Inflammatory macrophage treated with lipopolysaccharide for 1 hour (primary cell): ENCODE measurements around the gene ARHGAP45.

Experiments
- DNase-seq, 2 donors: peaks; one replicate each; pipeline ENCODE4 v3.0.0-alpha.2; 2020 to 2022

Gene ARHGAP45

DNA sequence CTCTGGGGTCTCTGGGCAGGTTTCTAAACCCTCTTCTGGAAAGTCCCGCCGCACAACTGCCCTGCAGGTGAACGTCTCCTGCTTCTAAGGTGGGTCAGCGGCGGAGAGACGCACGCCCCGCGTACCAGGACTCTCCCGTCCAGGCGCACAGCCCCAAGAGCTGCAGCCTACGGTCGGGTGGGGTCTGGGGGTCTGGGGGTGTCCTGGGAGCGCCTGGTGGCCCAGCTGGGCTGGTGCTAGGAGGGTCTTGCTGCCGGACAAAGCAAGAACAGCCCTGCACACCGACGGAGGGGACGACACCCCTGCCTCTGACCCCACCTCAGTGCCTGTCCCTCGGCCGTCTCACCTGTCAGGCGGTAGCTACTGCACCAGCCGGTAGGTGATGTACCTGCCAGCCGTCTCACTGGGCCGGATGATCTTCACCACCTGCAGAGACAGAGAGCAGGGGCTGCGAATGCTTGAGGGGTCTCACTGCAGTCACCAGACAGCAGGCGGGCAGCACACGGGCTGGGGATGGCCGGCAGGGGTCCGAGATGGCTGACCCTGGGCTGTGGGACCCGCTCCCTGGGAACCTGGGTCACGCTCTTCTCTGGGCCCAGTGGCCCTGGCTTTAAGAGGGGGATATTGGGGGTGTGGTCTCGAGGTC is 22.3 kb downstream of the ARHGAP45 start:
- DNase-seq = no peak

- no peak for DNase-seq
Measured at GRCh38 chr19:1089891-1090290, 22.9 kb downstream of the ARHGAP45 start.

- no peak for DNase-seq
Measured at GRCh38 chr19:1090731-1091543, 24.0 kb downstream of the ARHGAP45 start.

- DNase-seq = no peak
Measured at GRCh38 chr19:1091544-1092175, 24.7 kb downstream of the ARHGAP45 start.

- no peak for DNase-seq
Measured at GRCh38 chr19:1093330-1093729, 26.4 kb downstream of the ARHGAP45 start.

DNA sequence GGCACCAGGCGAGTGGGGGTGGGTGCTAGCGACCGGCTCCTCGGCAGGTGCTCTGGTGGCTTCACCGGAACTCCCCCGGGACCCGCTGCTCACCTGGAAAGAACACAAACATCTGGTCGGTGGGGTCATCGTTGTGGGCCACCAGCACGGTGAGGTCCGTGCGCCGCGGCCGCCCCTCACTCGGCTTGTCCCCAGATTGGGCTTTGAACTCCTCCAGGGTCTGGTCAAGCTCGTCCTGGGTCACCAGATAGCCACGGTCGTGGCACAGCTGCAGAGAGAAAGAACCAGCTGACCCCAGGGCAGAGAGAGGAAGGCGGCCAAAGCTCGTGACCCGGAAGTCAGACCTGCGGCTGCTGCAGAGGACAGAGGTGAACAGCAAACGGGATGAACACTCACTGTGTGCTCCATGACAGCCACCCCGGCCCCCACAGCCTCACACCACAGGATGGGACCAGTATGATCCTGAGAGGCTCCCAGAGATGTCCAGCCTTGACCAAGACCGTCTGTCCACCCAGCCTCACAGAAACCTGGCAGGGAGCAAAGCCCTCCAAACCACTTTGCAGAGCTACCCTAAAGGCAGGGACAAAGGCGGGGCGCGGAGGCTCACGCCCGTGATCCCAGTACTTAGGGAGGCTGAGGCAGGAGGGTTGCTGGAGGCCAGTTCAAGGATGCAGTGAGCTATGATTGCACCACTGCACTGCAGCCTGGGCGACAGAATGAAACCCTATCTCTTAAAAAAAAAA is 27.0 kb downstream of the ARHGAP45 start:
- DNase-seq = no peak

- no peak for DNase-seq
Measured at GRCh38 chr19:1094655-1094977, 27.6 kb downstream of the ARHGAP45 start.

GRCh38 chr19:1094978-1095701 is 28.2 kb downstream of the ARHGAP45 start, which contains the start of gene POLR2E:
Gene POLR2E, minus strand, starts transcription at chr19:1095375. Its CDS starts 60 bp downstream, at chr19:1095315.
- peak; percentile 95 to 99 for DNase-seq

GRCh38 chr19:1097810-1098176 is 30.8 kb downstream of the ARHGAP45 start:
- no peak for DNase-seq

- no peak for DNase-seq
Measured at GRCh38 chr19:1098177-1099051, 31.4 kb downstream of the ARHGAP45 start.

- peak; percentile 54 to 76 for DNase-seq
Measured at GRCh38 chr19:1101337-1101698, 34.4 kb downstream of the ARHGAP45 start.

DNA sequence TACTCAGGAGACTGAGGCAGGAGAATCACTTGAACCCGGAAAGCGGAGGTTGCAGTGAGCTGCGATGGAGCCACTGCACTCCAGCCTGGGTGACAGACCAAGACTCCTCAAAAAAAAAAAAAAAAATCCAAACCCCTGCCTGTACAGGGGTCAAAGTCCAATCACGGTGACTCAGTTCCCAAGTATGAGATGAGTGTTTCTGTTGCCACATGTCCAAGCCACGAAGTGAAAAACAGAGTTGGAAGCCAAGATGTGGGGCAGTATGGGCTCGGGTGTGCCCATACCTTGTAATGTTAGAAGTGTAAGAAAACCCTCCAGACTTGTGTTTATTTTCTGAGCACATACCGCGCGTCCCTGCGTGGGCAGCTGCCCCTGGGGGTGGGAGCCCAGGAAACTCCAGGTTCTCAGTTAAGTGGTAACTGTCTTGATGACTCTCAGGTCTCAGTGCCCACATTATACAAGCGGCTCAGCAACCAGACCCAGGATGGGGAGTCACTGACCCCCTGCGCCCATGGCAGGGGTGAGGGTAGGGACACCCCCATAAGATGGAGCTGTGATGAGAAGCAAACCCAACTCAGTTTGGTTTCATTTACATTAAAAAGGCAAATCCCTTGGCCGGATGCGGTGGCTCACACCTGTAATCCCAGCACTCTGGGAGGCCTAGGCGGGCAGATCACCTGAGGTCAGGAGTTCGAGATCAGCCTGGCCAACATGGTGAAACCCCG is 35.6 kb downstream of the ARHGAP45 start:
- DNase-seq = peak; percentile 68 to 87

DNA sequence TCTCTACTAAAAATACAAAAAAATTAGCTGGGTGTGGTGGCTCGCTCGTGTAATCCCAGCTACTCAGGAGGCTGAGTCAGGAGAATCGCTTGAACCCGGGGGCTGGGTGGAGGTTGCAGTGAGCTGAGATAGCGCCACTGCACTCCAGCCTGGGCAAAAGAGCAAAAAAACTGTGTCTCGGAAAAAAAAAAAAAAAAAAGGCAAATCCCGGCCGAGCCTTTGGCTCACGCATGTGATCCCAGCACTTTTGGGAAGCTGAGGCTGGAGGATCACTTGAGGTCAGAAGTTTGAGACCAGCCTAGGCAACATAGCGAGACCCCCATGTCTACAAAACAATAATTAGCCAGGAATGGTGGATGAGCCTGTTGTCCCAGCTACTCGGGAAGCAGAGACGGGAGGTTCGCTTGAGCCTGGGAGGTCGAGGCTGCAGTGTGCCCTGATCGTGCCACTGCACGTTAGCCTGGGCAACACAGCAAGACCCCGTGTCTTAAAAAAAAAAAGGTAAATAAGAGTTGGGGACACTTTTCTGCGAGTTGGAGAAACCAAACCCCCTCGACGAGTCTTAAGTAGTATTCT is 36.3 kb downstream of the ARHGAP45 start:
- DNase-seq = no peak

DNA sequence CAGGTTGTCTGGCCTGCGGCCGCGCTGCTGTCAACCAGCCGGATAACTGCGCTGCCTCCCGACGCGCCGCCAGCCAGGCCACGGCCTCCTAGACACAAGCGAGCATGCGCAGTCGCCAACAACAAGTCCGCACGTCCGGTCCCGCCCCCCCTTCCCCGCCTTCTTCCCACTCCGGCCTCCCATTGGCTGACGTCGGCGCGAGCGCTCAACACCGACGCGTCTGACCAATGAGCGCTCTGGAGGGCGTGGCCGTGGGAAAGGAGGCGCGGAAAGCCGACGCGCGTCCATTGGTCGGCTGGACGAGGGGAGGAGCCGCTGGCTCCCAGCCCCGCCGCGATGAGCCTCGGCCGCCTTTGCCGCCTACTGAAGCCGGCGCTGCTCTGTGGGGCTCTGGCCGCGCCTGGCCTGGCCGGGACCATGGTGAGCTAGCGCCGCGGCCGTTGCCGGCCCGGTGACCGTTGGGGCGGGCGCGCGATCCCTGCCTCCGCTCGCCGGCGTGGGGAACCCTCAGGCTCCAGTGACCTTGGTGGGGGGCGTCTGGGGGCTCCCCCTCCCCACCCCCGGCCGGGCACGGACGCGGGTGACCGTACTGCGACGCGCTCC is 36.8 kb downstream of the ARHGAP45 start, which contains the start of gene GPX4:
Gene GPX4 (plus strand): TSS at position 287 of the 603 bp plus-strand sequence. CDS start 50 bp downstream, at position 337.
- DNase-seq = peak; percentile 99

DNA sequence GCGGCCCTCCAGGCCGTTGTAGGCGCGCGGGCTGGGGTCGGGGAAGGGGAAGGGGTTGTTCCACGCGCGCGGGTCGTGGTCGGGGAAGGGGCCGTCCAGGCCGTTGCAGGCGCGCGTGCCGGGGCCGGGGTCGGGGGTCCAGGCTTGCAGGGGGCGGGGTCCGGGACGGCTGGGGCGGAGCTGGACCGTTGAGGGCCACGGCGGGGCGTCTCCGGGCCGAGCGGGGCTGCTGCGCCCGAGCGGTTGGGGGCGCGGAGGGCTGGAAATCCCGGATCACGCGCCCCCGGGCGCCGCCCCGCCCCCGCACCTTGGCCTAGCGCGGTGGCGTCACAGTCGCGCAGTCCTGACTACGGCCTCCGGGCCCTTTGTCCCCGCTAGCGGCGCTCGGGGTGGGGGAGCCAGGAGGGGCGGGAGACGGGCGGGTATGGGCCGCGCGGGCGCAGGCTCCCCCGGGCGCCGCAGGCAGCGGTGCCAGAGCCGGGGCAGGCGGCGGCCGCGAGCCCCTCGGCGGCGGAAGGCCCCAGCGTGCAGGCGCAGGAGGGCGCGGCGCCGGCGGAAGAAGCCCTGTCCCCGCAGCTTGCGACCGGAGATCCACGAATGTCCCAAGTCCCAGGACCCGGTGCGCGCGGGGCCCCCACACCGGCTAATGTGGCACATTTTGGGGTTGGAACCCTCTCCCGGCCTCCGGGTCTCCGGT is 37.5 kb downstream of the ARHGAP45 start:
- peak; percentile 89 to 90 for DNase-seq

GRCh38 chr19:1105008-1105872 is 38.3 kb downstream of the ARHGAP45 start:
- no peak for DNase-seq

- DNase-seq = no peak
Measured at GRCh38 chr19:1105873-1106840, 39.2 kb downstream of the ARHGAP45 start.
